Renal cortical epithelial cell (primary cell): Measurements from ENCODE around the gene AFG1L. TPM values are rescaled to one million over a fixed set of nuclear protein-coding genes. Genes with fewer than 3 reads are reported as not detected.
"Not testable (repeated sequence)": the region's sequence is repeated elsewhere in the genome, so short reads cannot be mapped to it uniquely, and the experiment has no call there.

ENCODE experiments used
- DNase-seq: peaks from one replicate; pipeline ENCODE4 v3.0.0-alpha.2; 2011; ENCODE audit warnings: low read depth
- total RNA-seq: library from RNA; depleted of rRNA; stranded (reverse); fragments of >200 nt; gene quantifications from 2 replicates; pipeline ENCODE4 v1.2.3, GENCODE V29; 2014

The AFG1L gene
- total RNA-seq, 1 donor from 2014 or later = 7.4 TPM

GRCh38 chr6:108556866-108557493 lies 262.1 kb downstream of the AFG1L start:
- no peak for DNase-seq

DNA sequence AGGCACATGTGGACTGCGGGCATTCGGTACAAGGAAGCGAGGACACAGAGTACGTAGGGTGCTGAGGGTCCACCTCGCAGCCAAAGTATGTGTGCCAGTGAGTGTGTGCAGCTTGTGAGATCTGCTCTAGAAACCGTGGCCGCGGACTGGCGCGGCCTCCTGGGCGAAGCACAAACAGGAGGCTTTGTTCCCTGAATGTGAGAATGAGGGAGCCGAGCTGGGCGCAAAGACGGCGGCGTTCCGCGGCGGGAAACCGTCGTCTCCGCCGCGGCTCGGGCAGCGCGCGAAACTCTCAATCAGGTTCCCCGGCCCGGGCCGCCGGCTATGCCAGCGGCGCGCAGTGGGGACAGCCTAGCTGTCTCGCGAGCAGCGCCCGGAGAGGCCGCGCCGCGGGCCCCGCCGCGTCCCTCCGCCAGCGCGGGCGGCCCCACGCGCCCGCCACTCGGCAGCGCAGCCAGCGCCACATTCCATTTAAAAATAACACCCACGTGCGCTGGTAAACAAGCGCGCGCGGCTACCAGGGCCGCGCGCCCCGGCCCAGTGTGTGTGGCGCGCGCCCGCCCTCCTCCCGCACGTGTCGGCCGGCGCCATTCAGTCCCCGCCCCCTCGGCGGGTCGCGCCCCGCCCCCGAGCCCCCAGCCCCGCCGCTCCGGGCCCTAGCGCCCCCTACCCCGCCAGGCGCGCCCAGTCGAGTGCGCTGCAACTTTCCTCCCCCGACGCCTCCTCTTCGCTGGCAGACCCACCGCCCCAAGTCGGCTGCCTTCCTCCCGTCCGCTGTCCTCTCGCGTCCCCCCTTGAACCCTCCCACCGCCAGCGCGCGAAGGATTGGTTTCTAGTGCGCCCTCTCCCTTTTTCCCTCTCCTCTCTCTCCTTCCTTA lies 262.9 kb downstream of the AFG1L start:
- no peak for DNase-seq

DNA sequence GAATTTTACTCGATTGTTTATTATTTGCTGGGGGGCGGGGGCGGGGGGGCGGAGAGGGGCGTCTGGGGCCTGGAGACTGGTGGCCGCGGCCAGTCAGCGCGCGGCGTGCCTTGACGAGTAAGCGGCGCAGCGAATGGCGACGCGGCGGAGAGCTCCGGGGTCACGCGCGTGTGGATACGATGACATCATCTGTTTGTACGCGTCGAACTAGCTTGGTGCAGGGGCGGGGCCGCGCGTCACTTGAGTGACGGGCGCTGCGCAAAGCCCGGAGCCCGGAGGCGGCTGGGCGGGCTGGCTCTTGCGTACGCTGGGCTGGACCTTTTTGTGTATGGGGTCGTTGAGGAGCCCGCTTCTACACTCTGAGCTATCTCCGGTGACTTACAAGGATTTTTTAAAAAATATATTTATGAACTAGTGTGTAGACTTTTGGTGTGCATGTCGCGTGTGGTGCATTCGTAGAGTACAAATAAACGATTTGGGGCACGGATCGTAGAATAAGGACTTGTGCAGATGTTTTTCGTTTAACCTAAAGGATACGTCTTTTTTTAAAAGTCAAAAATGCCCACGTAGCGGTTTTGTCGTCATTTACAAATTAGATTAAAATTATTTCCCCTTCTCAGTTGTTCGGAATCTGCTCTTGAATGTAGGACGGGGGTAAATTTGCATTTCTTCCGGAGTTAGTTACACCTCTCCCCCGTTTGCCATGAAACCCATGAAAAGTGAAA lies 263.7 kb downstream of the AFG1L start:
- DNase-seq = peak; percentile 93

GRCh38 chr6:108559097-108559883 lies 264.4 kb downstream of the AFG1L start:
- DNase-seq = peak; percentile 54

DNA sequence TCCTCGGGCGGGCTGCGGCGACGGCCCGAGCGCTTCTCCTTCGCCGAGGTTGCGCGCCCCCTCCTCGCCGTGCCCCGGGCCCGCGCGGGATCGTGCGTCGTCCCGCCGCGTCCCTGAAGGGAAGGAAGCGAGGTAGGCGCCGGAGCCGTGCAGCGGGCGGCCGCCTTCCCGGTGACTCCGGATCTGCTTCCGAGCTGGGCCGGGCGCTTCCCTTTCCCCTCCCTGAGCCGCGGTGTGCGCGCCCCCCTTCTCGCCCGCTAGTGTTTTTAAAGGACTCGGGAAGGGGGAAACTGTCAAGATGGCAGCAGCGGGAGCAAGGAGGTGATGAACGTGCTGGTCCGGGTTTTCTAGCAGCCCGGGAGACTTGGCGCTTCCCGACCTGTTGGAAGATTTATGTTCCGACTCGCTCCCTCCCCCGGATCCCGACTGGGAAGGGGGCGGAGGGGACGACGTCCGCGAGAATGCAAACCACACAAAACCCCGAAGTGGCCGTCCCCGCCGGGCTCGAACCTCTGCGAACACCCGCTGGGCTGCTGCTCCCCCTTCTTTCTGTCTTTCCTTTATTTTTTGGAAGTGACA lies 265.1 kb downstream of the AFG1L start:
- peak; percentile 72 for DNase-seq

- DNase-seq = peak; percentile 68
Observed at GRCh38 chr6:108560463-108561308, 265.8 kb downstream of the AFG1L start, which contains the start of gene FOXO3. TSS of gene FOXO3 (plus strand) at chr6:108560917. CDS start at chr6:108561209, 292 bp downstream.

DNA sequence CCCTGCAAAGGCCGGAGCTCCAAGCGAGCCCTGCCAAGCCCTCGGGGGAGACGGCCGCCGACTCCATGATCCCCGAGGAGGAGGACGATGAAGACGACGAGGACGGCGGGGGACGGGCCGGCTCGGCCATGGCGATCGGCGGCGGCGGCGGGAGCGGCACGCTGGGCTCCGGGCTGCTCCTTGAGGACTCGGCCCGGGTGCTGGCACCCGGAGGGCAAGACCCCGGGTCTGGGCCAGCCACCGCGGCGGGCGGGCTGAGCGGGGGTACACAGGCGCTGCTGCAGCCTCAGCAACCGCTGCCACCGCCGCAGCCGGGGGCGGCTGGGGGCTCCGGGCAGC lies 266.4 kb downstream of the AFG1L start:
- DNase-seq = not testable (repeated sequence)

DNA sequence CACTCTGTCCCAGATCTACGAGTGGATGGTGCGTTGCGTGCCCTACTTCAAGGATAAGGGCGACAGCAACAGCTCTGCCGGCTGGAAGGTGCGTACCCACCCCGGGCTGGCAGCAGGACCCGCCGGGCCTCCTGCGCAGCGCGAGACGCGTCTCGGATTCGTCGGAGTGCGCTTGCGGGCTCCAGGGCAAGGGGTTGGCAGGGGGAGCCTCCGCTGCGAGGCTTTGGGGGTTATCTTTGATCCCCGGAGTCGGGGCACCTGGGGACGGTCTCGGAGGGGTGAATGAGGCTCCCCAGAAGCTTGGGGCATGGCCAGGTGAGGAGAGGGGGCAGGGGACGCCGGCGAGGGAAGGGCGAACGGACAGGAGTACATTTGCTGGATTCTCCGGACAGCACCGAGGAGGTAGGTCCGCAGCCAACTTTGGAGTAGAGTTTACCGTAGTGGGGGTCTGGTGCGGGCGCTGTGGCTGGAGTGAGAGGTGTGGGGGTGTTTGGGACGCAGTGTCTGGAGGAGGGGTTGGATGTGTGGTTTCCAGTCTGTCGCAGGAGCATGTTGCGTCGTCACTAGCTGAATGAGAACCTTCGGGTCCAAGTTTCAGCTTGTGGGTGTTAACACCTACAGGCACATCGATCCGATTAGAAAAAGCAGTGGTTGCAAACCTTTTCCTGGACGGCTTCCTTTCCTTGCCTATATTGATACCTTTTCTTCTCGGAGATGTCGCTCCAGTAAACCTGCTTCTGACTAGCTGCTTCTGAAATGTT lies 267.1 kb downstream of the AFG1L start:
- DNase-seq = no peak

- DNase-seq = peak; percentile 77
Observed at GRCh38 chr6:108562503-108562993, 267.7 kb downstream of the AFG1L start.

DNA sequence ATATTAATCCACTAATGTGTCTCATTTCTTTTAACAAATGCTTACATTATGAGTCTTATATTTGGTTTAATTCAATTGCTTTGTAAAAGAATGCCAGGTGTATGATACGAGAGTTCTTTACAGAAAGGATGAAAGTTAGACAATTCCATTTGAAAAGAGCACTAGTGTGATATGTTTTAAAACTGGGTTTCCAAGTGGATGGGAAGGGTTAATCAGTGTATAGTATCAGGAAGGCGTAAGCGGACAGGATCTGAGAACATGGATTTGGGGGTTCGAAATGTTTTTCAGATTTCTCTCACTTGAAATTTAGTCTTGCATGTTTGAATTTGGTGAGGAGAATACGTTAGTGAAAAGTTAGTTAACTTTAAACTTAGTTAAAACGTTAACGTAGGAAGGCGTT lies 268.4 kb downstream of the AFG1L start:
- DNase-seq = no peak

- DNase-seq = peak; percentile 95
Observed at GRCh38 chr6:108564178-108564577, 269.3 kb downstream of the AFG1L start.

DNA sequence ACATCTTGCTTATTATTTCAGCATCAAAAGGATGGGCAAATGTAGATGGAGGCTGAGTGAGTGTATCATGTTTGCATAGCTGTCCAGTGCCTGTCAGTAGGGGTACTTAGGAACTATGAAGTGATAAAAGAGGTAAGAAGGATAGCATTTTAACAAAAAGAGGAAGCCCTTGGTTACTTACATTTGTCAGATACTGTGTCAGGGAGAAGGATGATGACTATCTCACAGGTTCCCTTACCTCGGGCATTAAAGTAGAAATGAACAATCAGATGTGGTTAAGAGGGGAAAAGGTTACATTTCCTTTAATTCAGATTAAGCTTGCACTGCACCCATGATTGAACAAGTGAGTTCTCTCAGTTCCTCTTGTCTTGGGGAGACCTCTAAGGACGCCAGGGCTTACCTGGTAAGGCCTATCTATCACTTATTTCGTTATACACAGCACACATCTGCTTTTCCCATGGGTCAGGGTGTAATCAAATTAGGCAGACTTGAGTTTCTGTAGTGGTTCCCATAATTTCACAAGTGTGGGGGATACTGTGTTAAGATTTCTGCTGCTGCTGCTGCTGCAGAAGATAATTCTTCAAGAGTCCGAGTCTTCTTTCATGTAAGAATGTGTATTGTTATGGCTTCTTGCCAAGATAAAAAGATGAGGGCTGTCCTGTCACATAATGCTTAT lies 270.4 kb downstream of the AFG1L start:
- peak; percentile 54 for DNase-seq

DNA sequence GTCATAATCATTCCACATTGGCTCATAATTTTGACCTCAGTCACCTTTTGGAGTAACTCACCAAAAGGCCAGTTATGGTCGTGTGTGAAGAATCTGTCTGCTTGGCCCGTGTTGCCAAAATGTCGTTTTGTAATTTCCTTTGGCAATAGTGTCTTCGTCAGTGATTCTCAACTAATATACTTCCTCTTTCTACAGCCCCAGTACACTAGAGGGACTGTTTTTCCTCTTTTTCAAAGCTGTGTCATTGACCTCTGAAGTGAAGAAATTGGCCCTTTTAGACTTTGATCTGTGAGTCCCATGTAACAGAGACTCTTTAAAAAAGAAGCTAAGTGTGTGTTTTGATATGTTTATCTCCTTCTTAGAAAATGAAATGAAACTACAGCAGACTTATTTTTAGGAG lies 271.0 kb downstream of the AFG1L start:
- peak; percentile 61 for DNase-seq

DNA sequence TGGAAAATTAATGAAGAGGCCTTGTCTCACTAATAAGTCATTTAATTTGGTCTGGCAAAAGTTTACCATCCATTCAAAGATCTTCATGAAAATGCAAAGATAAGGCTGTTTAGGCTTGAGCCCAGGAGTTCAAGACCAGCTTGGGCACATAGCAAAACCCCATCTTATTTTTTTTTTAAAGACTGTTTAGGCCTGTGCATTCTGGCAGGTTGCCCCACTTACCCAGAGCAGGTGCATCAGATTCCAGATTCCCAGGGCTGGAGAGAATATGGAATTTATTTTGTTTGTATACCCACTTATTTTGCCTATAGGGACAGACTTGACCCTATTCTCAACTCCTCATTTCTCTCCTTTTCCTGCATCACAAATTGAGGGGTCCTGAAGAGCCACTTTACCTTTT lies 271.6 kb downstream of the AFG1L start:
- no peak for DNase-seq

GRCh38 chr6:108568101-108568500 lies 273.2 kb downstream of the AFG1L start:
- no peak for DNase-seq

DNA sequence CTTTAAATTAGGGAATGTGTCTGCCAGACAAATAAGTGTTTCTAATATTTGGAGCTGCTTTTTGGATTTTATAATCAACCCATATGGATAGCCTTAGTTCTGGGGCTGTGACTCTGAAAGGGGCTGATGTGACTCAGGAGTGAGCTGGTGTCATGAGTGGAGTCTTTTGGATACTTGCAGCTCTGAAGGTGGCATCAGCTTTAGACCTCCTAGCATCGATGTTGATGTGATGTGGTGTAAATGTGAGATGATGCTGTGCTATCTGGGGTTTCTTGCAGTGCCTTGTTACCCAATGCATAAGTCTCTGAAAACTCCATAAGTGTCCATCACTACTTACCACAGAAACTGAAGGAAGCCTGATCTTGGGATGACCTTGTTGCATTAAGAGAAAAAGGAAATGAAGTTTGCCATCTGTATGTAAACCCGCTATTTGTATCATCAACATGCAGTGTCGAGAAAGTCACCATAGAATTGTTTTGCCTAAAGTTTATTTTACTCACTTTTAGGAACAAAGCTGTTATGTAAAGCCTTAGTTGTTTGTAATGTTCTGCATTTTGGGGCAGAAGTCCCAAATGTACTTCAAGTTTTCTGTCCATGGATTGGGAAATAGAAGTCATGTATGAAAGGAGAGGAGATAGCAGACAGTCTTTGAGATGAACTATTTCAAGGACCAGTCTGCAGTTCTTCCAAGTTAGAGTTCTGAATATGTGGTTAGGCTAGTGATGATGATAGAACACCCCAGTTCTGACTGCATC lies 273.9 kb downstream of the AFG1L start:
- DNase-seq = no peak

GRCh38 chr6:108570517-108570916 lies 275.7 kb downstream of the AFG1L start:
- no peak for DNase-seq

DNA sequence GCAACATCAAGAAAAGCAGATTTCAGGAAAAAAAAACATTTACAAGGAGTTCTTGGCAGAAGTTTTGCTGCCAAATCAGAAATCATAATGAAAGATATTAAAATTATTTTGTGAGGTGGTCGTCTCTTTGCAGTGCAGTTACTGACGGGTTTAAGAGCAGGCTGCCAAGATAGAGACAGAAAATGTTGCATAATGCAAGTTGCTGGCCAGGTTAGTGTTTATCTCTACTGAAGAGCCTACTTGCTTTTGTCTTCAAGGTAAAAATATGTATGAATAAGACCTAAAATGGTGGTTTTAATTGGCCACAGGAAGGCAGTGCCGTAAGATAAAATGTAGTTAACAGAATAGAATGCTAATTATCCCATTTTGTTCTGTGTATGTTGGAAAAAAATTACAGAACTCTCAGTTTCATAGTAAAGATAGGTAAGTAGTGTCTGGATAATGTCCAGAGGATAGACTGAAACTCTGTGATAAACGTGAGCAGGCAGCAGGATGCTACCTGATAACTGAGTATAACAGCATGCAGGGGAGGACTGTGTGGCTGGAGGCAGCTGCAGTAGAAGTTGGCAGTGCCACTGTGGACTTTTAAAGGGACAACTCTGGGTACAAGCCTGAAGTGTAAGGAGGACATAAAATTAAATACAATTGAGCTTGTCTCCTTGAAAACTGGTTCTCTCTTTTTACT lies 279.7 kb downstream of the AFG1L start:
- no peak for DNase-seq
